HEK293 (cell line): Measurements from ENCODE around the gene GRIN2A.

Source experiments
- ZNF391 ChIP-seq: fragments of 450-650 bp; formaldehyde crosslinking; IDR thresholded peaks from 2 replicates; pipeline ENCODE4 v1.5.1; 2016; ENCODE audit warnings: low read depth, missing biosample characterization, missing genetic modification characterization, borderline replicate concordance
- ZNF837 ChIP-seq: fragments of 450-650 bp; formaldehyde crosslinking; IDR thresholded peaks from 2 replicates; pipeline ENCODE4 v1.5.1; 2016; ENCODE audit warnings: missing biosample characterization, missing genetic modification characterization
- TF ChIP-seq, protein P1 (sequence below): fragments of 450-650 bp; formaldehyde crosslinking; IDR thresholded peaks from 2 replicates; pipeline ENCODE4 v1.5.1; 2016; ENCODE audit warnings: missing biosample characterization, missing genetic modification characterization
- TF ChIP-seq, protein P2 (sequence below): fragments of 450-650 bp; formaldehyde crosslinking; IDR thresholded peaks from 2 replicates; pipeline ENCODE4 v1.5.1; 2016; ENCODE audit warnings: missing biosample characterization, missing genetic modification characterization

DNA sequence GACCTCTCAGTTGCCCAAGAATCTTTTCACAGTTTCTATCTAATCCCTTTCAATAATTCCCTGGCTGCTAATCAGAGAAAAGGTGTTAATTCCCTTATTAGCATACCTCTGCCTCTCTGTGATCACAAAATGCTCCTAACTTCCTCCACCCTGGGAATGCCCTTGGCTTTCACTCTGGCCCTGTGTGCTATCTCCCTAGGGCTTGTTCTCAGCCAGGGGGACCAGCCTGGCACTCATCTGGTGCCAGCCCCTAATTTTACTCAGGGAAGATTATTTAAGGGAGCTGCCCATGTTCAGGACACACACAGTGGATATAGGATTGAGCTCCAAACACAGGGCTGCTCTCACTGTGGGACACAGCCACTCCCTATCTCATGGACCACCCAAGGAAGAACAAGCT lies 225.2 kb downstream of the GRIN2A start:
- TF ChIP-seq ZNF837 (no peak), ZNF391 (tag by site-specific recombination) (no peak)
- TF ChIP-seq, protein P1, sequence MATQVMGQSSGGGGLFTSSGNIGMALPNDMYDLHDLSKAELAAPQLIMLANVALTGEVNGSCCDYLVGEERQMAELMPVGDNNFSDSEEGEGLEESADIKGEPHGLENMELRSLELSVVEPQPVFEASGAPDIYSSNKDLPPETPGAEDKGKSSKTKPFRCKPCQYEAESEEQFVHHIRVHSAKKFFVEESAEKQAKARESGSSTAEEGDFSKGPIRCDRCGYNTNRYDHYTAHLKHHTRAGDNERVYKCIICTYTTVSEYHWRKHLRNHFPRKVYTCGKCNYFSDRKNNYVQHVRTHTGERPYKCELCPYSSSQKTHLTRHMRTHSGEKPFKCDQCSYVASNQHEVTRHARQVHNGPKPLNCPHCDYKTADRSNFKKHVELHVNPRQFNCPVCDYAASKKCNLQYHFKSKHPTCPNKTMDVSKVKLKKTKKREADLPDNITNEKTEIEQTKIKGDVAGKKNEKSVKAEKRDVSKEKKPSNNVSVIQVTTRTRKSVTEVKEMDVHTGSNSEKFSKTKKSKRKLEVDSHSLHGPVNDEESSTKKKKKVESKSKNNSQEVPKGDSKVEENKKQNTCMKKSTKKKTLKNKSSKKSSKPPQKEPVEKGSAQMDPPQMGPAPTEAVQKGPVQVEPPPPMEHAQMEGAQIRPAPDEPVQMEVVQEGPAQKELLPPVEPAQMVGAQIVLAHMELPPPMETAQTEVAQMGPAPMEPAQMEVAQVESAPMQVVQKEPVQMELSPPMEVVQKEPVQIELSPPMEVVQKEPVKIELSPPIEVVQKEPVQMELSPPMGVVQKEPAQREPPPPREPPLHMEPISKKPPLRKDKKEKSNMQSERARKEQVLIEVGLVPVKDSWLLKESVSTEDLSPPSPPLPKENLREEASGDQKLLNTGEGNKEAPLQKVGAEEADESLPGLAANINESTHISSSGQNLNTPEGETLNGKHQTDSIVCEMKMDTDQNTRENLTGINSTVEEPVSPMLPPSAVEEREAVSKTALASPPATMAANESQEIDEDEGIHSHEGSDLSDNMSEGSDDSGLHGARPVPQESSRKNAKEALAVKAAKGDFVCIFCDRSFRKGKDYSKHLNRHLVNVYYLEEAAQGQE (tag by site-specific recombination) = no peak
- TF ChIP-seq, protein P2, sequence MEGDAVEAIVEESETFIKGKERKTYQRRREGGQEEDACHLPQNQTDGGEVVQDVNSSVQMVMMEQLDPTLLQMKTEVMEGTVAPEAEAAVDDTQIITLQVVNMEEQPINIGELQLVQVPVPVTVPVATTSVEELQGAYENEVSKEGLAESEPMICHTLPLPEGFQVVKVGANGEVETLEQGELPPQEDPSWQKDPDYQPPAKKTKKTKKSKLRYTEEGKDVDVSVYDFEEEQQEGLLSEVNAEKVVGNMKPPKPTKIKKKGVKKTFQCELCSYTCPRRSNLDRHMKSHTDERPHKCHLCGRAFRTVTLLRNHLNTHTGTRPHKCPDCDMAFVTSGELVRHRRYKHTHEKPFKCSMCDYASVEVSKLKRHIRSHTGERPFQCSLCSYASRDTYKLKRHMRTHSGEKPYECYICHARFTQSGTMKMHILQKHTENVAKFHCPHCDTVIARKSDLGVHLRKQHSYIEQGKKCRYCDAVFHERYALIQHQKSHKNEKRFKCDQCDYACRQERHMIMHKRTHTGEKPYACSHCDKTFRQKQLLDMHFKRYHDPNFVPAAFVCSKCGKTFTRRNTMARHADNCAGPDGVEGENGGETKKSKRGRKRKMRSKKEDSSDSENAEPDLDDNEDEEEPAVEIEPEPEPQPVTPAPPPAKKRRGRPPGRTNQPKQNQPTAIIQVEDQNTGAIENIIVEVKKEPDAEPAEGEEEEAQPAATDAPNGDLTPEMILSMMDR = no peak
